Ureter (tissue), 1 donor: ENCODE results near the gene POM121L2. TPM values are rescaled to one million over a fixed set of nuclear protein-coding genes. Genes with fewer than 3 reads are reported as not detected.

Source experiments
- total RNA-seq: library from RNA; stranded (reverse); gene quantifications from one replicate; pipeline ENCODE4 v1.2.4, GENCODE V29; 2023
- donor health status: DM: yes; HTN: yes; CAD: no.

POM121L2 gene
- total RNA-seq, 1 donor from 2014 or later = not detected

Other genes starting within 250 kb of the POM121L2 start
- 13.0 TPM for gene PRSS16, start 64.6 kb downstream of the POM121L2 start, total RNA-seq
- gene ZNF391, start 76.5 kb upstream of the POM121L2 start, total RNA-seq = 8.0 TPM
- 9.8 TPM for gene ZNF184, start 160.8 kb upstream of the POM121L2 start, total RNA-seq